GM12878 (cell line): ENCODE data around the gene C15orf61. TPM values are rescaled to one million over a fixed set of nuclear protein-coding genes. Genes with fewer than 3 reads are reported as not detected.

Experiments used
- ATAC-seq: fragments of 200-7000 bp; cut with Tn5 transposase; 3 replicates; pipeline ENCODE4 v1.9.1; 2020; ENCODE audit warnings: mild to moderate bottlenecking, moderate library complexity
- BruUV-seq: library from RNA; stranded (reverse); fragments of 400-500 nt; replicated peaks from 2 replicates; lab custom pipeline; 2021; lab: Mats Ljungman, UMichigan
- CTCF ChIA-PET: fragments of 300-600 bp; sonication (Branson Sonifier 250); formaldehyde crosslinking; extraction: SDS; loops from one replicate; lab custom pipeline; 2021; ENCODE audit warnings: inconsistent platforms; lab: Yijun Ruan, JAX
- POLR2A ChIA-PET: fragments of 350-600 bp; formaldehyde crosslinking; extraction: SDS; loops from one replicate; lab custom pipeline; 2021; ENCODE audit warnings: inconsistent platforms; lab: Charles Lee
- RAD21 ChIA-PET: fragments of 300-600 bp; sonication (Branson Sonifier 250); formaldehyde crosslinking; loops from one replicate; lab custom pipeline; 2023; ENCODE audit warnings: antibody characterized with exemption; ENCODE audit not compliant: unreplicated experiment; lab: Charles Lee
- SMC1A ChIA-PET: fragments of 300-600 bp; sonication (Branson Sonifier 250); formaldehyde crosslinking; loops from one replicate; lab custom pipeline; 2023; ENCODE audit not compliant: unreplicated experiment, uncharacterized antibody; lab: Charles Lee
- DNase-seq: peaks from one replicate; pipeline ENCODE4 v3.0.0-alpha.2; 2011; ENCODE audit warnings: low read depth, low spot score
- FAIRE-seq: peaks from 3 replicates; lab custom pipeline; 2011; peaks lifted over from hg19 to GRCh38; lab: Jason Lieb, UNC
- H2AFZ ChIP-seq: 2 replicates; pipeline ENCODE4 v1.6.0; 2011; ENCODE audit warnings: low read depth, low read length, control low read depth; ENCODE audit not compliant: control insufficient read depth
- H3K27ac ChIP-seq: 2 replicates; pipeline ENCODE4 v1.5.1; 2011; ENCODE audit warnings: control low read depth; ENCODE audit not compliant: control insufficient read depth, insufficient read depth
- H3K27me3 ChIP-seq, 2 experiments: replicated peaks in 1 of 2; 2 replicates each; pipeline versions ENCODE4 v1.6.0 to v1.6.1; 2011; ENCODE audit warnings: low read length in 1 of 2; ENCODE audit not compliant: control insufficient read depth in 2 of 2, insufficient read depth in 2 of 2
- H3K36me3 ChIP-seq, 2 experiments: 2 replicates each; pipeline ENCODE4 v1.5.1; 2011; ENCODE audit warnings: low read length in 1 of 2; ENCODE audit not compliant: control insufficient read depth in 2 of 2, insufficient read depth in 2 of 2
- H3K4me1 ChIP-seq: 2 replicates; pipeline ENCODE4 v1.6.1; 2011; ENCODE audit warnings: mild to moderate bottlenecking, low read length, moderate library complexity, mixed read lengths; ENCODE audit not compliant: control insufficient read depth, insufficient read depth
- H3K4me2 ChIP-seq: 2 replicates; pipeline ENCODE4 v1.6.0; 2011; ENCODE audit warnings: control low read depth; ENCODE audit not compliant: control insufficient read depth, insufficient read depth
- H3K4me3 ChIP-seq: fragments of 200-600 bp; sonication (generic); 2 replicates; pipeline ENCODE4 v1.5.1; 2016
- H3K79me2 ChIP-seq: 2 replicates; pipeline ENCODE4 v1.6.0; 2011; ENCODE audit warnings: low read length; ENCODE audit not compliant: control insufficient read depth, insufficient read depth
- H3K9ac ChIP-seq: 2 replicates; pipeline ENCODE4 v1.8.0; 2011; ENCODE audit warnings: low read length, control low read depth, mixed read lengths; ENCODE audit not compliant: control insufficient read depth, insufficient read depth
- H3K9me3 ChIP-seq: replicated peaks from 3 replicates; pipeline ENCODE4 v1.5.1; 2011; ENCODE audit warnings: mild to moderate bottlenecking, low read length; ENCODE audit not compliant: control insufficient read depth, insufficient read depth
- H4K20me1 ChIP-seq: 2 replicates; pipeline ENCODE4 v1.6.0; 2011; ENCODE audit not compliant: control insufficient read depth, insufficient read depth
- ATF7 ChIP-seq: fragments of 450-650 bp; IDR thresholded peaks from 2 replicates; pipeline ENCODE4 v1.6.1; 2016; ENCODE audit warnings: low read depth, mild to moderate bottlenecking
- CHD2 ChIP-seq: IDR thresholded peaks from 2 replicates; pipeline ENCODE4 v1.6.1; 2011; ENCODE audit warnings: low read depth, low read length, improper control_type of control experiment, borderline replicate concordance
- CREB1 ChIP-seq: IDR thresholded peaks from 2 replicates; pipeline ENCODE4 v1.6.1; 2012; ENCODE audit warnings: low read depth, mild to moderate bottlenecking, inconsistent platforms
- CREM ChIP-seq: IDR thresholded peaks from 2 replicates; pipeline ENCODE4 v1.6.1; 2014; ENCODE audit warnings: antibody characterized with exemption, low read depth
- IRF3 ChIP-seq: fragments of 450-650 bp; IDR thresholded peaks from 2 replicates; pipeline ENCODE4 v1.6.1; 2014; ENCODE audit warnings: mild to moderate bottlenecking
- MLLT1 ChIP-seq: fragments of 450-650 bp; IDR thresholded peaks from 2 replicates; pipeline ENCODE4 v1.6.1; 2016; ENCODE audit warnings: mild to moderate bottlenecking
- MTA2 ChIP-seq: fragments of 450-650 bp; IDR thresholded peaks from 2 replicates; pipeline ENCODE4 v1.6.1; 2016; ENCODE audit warnings: low read depth, mild to moderate bottlenecking, moderate library complexity
- NBN ChIP-seq: fragments of 450-650 bp; IDR thresholded peaks from 2 replicates; pipeline ENCODE4 v1.6.1; 2016
- PBX3 ChIP-seq: IDR thresholded peaks from 2 replicates; pipeline ENCODE4 v1.6.1; 2011; ENCODE audit warnings: mild to moderate bottlenecking, low read depth, low read length, moderate library complexity; ENCODE audit not compliant: insufficient replicate concordance
- RAD51 ChIP-seq: fragments of 450-650 bp; IDR thresholded peaks from 2 replicates; pipeline ENCODE4 v1.6.1; 2016; ENCODE audit warnings: moderate library complexity, mild to moderate bottlenecking, inconsistent platforms
- RUNX3 ChIP-seq: IDR thresholded peaks from 2 replicates; pipeline ENCODE4 v1.6.1; 2012; ENCODE audit warnings: low read length, inconsistent platforms
- ZBTB40 ChIP-seq: fragments of 450-650 bp; IDR thresholded peaks from 2 replicates; pipeline ENCODE4 v1.6.1; 2016; ENCODE audit warnings: mild to moderate bottlenecking, moderate library complexity, borderline replicate concordance
- WGBS: methylation state at CpG from one replicate; pipeline ENCODE4 v1.1.6; 2016; ENCODE audit warnings: low lambda C conversion rate; ENCODE audit not compliant: insufficient replicate concordance, insufficient coverage; ENCODE audit errors: missing lambda C conversion rate; 5-methylcytosine and 5-hydroxymethylcytosine counted together
- in situ Hi-C: fragments of 300-500 bp; cut with MboI; formaldehyde crosslinking; loops from 9 replicates; pipeline ENCODE4 v1.14.3; 2018; ENCODE audit warnings: mixed read lengths
- intact Hi-C: fragments of 100-400 bp; cut with micrococcal nuclease; formaldehyde crosslinking; loops from one replicate; pipeline ENCODE4 v1.14.2; 2022; ENCODE audit not compliant: unreplicated experiment
- polyA plus RNA-seq, 11 experiments: library from polyadenylated mRNA; depleted of rRNA in 4 of 11; unstranded in 6 of 11; stranded (reverse) in 5 of 11; fragments of >200 nt; fragmentation: Nextera tagmentation in 4 of 11; fragmentation: Illumina TruSeq in 1 of 11; extraction: Ambion mirVana in 4 of 11; extraction: Trizol in 1 of 11; gene quantifications; 1 replicate in 1 of 11; 2 replicates in 10 of 11; pipeline versions ENCODE4 v1.2.1 to v1.2.3, GENCODE V29; 2011 to 2016; ENCODE audit warnings: inconsistent platforms in 2 of 11, missing spikeins in 2 of 11, low read depth in 1 of 11
- total RNA-seq, 4 experiments: library from RNA; depleted of rRNA in 3 of 4; stranded (reverse); fragments of >200 nt in 3 of 4; fragmentation: Illumina TruSeq in 1 of 4; extraction: Trizol in 1 of 4; gene quantifications; 2 replicates each; pipeline versions ENCODE4 v1.2.1 to v1.2.3, GENCODE V29; 2013 to 2021

The C15orf61 gene
- total and polyA plus RNA-seq, 10 of the 15 experiments (the other 5 are each of a cell fraction or from before 2014, with no cell fraction given): 1.4 to 8.7 (median 4.3) TPM

- Histone ChIP-seq H3K27me3 (no peaks in the 10 kb centered on the region), H3K36me3 (no peaks in the 10 kb centered on the region), H3K79me2 (peaks cover 39% of the 10 kb centered on the region), H3K4me3 (peak overlapping the region; percentile 87), H3K9ac (peak overlapping the region; percentile 92), H3K4me2 (peak overlapping the region; percentile 81), H3K27ac (peak overlapping the region; percentile 62), H4K20me1 (no peaks in the 10 kb centered on the region), H3K9me3 (no peaks in the 10 kb centered on the region), H3K4me1 (no peaks in the 10 kb centered on the region), H2AFZ (peak overlapping the region; percentile 83)
- 2% methylated on average over 23 of the region's 24 CpGs for WGBS
- intact Hi-C loops (loop anchor here (2.0 to 5.0 kb wide), 2 partner anchors 18 to 322 kb away; partner anchors contain the start of gene RNU6-1), in situ Hi-C loops (no loop called here)
- SMC1A ChIA-PET: interaction anchor here (0.6 to 2.1 kb wide), 12 partner anchors 9 to 269 kb away, joined by 3 to 8 read pairs (median 4); no protein-coding TSS in a partner anchor
- ATAC-seq (peak; percentile 3), DNase-seq (no peak), FAIRE-seq (no peak)
- TSS peak; percentile 94 for BruUV-seq
- RAD21 ChIA-PET: interaction anchor here (0.7 to 2.3 kb wide), 11 partner anchors 13 to 312 kb away, joined by 3 to 13 read pairs (median 4); partner anchors contain the start of gene MAP2K5
- CTCF ChIA-PET: interaction anchor here (0.7 to 2.0 kb wide), 11 partner anchors 9 to 316 kb away, joined by 3 to 8 read pairs (median 3); no protein-coding TSS in a partner anchor
- POLR2A ChIA-PET: interaction anchor here (0.7 to 1.7 kb wide), 7 partner anchors 9 to 321 kb away, joined by 3 to 6 read pairs (median 3); no protein-coding TSS in a partner anchor
- TF ChIP-seq IRF3: no peak
- 0 out of 2 replicates have a peak, but pooled peaks have one; percentile 13 for TF ChIP-seq MLLT1
- TF ChIP-seq RAD51: peak; percentile 37; the same call in 1 of the 2 replicates
- peak; percentile 20; the same call in 1 of the 2 replicates for TF ChIP-seq CREM
- TF ChIP-seq RUNX3: peak; percentile 12; the same call in 1 of the 2 replicates
- peak; percentile 45; the same call in 1 of the 2 replicates for TF ChIP-seq ZBTB40
- peak; percentile 79 for TF ChIP-seq CREB1
- peak; percentile 69 for TF ChIP-seq ATF7
- peak; percentile 39 for TF ChIP-seq MTA2
- TF ChIP-seq NBN: peak; percentile 16
- TF ChIP-seq CHD2: 0 out of 2 replicates have a peak, but pooled peaks have one; percentile 55
- TF ChIP-seq PBX3: no peak
Observed at GRCh38 chr15:67520321-67521028, 456 bp upstream of the C15orf61 start.
